ENCODE results near the gene SULT2B1.

GRCh38 chr19:48595171-48595570, 43.2 kb downstream of the SULT2B1 start:
- TF ChIP-seq CTCF (IDR thresholded peaks at IDR 0.05; ENCODE audit: low read depth, low read length, missing input control) (no peak), ATF3 (IDR thresholded peaks at IDR 0.05) (no peak), EGR1 (IDR thresholded peaks at IDR 0.05; ENCODE audit: low read depth in 2 of 2) (no peak), RXRA (IDR thresholded peaks at IDR 0.05) (no peak), RAD21 (IDR thresholded peaks at IDR 0.05) (no peak), YY1 (IDR thresholded peaks at IDR 0.05) (no peak), HNF4G (IDR thresholded peaks at IDR 0.05) (no peak), JUND (IDR thresholded peaks at IDR 0.05) (no peak), REST (IDR thresholded peaks at IDR 0.05) (no peak), MAX (IDR thresholded peaks at IDR 0.05) (no peak), NR2F2 (IDR thresholded peaks at IDR 0.05) (no peak), SP1 (IDR thresholded peaks at IDR 0.05) (no peak), ZBTB33 (IDR thresholded peaks at IDR 0.05) (no peak), FOXA1 (IDR thresholded peaks at IDR 0.05) (no peak)

All from liver (tissue), 3 donors.